ENCODE measurements around the gene SMG1.
"Not testable (repeated sequence)": the region's sequence is repeated elsewhere in the genome, so short reads cannot be mapped to it uniquely, and the experiment has no call there.

The SMG1 gene

GRCh38 chr16:18925986-18926865, at the start of gene SMG1:
SMG1 (minus strand) TSS chr16:18926408; CDS start chr16:18926041, 367 bp downstream.
- peak; percentile 84 to 85 for DNase-seq

GRCh38 chr16:18975109-18975508, 48.9 kb upstream of the SMG1 start:
- no peak for DNase-seq

- DNase-seq: no peak
These were observed 43.6 kb upstream of the SMG1 start for GRCh38 chr16:18969855-18970240.

GRCh38 chr16:18969050-18969854, 43.0 kb upstream of the SMG1 start:
- peak; percentile 12 to 37 for DNase-seq

- DNase-seq: no peak
These were observed 40.6 kb upstream of the SMG1 start for GRCh38 chr16:18966791-18967190.

- DNase-seq: no peak
These were observed 39.3 kb upstream of the SMG1 start for GRCh38 chr16:18965555-18965954.

GRCh38 chr16:18959031-18959505, 32.9 kb upstream of the SMG1 start:
- no peak for DNase-seq

- DNase-seq: no peak
These were observed 32.4 kb upstream of the SMG1 start for GRCh38 chr16:18958621-18959029.

GRCh38 chr16:18956658-18957241, 30.5 kb upstream of the SMG1 start:
- not testable (repeated sequence) for DNase-seq

GRCh38 chr16:18955874-18956580, 29.8 kb upstream of the SMG1 start:
- not testable (repeated sequence) for DNase-seq

- DNase-seq: no peak
These were observed 27.3 kb upstream of the SMG1 start for GRCh38 chr16:18953547-18953946.

- no peak for DNase-seq
These were observed 24.4 kb upstream of the SMG1 start for GRCh38 chr16:18950469-18951185.

- no peak for DNase-seq
These were observed 22.3 kb upstream of the SMG1 start for GRCh38 chr16:18948372-18949020.

- no peak for DNase-seq
These were observed 19.0 kb upstream of the SMG1 start for GRCh38 chr16:18945233-18945632.

GRCh38 chr16:18943414-18943813, 17.2 kb upstream of the SMG1 start:
- DNase-seq: no peak

GRCh38 chr16:18942061-18942460, 15.9 kb upstream of the SMG1 start:
- DNase-seq: no peak

GRCh38 chr16:18941471-18941870, 15.3 kb upstream of the SMG1 start:
- no peak for DNase-seq

- DNase-seq: no peak
These were observed 12.8 kb upstream of the SMG1 start for GRCh38 chr16:18938986-18939385.

- no peak for DNase-seq
These were observed 11.2 kb upstream of the SMG1 start for GRCh38 chr16:18937390-18937789.

- no peak for DNase-seq
These were observed 10.6 kb upstream of the SMG1 start for GRCh38 chr16:18936727-18937340.

- no peak for DNase-seq
These were observed 7.3 kb upstream of the SMG1 start for GRCh38 chr16:18933501-18933900.
